OCI-LY3 (cell line): Measurements from ENCODE around the gene LRTM2.

Experiments
- CTCF ChIP-seq: fragments of 200-600, 300-600 bp; sonication (generic); IDR thresholded peaks from 2 replicates; pipeline ENCODE4 v1.5.1; 2014; ENCODE audit warnings: antibody characterized with exemption, low read length, low read depth
- EZH2phosphoT487 ChIP-seq: fragments of 200-600 bp; shearing (Covaris generic); IDR thresholded peaks from 2 replicates; pipeline ENCODE4 v1.6.1; 2018; ENCODE audit warnings: antibody characterized with exemption, mixed run types, low read depth

GRCh38 chr12:1885082-1885596 is 64.8 kb downstream of the LRTM2 start:
- no peak for TF ChIP-seq CTCF
- TF ChIP-seq EZH2phosphoT487: no peak
